NCI-H2171 treated with DMSO at 0.1 percent for 48 hours (cell line): ENCODE results near the gene POMGNT1.

Experiments
- DNase-seq: peaks from one replicate; lab custom pipeline; 2025; lab: John Stamatoyannopoulos, UW

POMGNT1 gene

GRCh38 chr1:46157916-46158311 is 40.3 kb downstream of the POMGNT1 start:
- no peak for DNase-seq

- DNase-seq, result no peak
These were observed 44.5 kb downstream of the POMGNT1 start for GRCh38 chr1:46153732-46154131.

- DNase-seq, result no peak
These were observed 45.0 kb downstream of the POMGNT1 start for GRCh38 chr1:46153228-46153627.

- DNase-seq, result no peak
These were observed 46.2 kb downstream of the POMGNT1 start for GRCh38 chr1:46152016-46152415.

GRCh38 chr1:46150085-46150484 is 48.1 kb downstream of the POMGNT1 start:
- DNase-seq, result no peak

GRCh38 chr1:46148318-46148717 is 49.9 kb downstream of the POMGNT1 start:
- no peak for DNase-seq
